Amygdala (tissue), 56 donors: ENCODE data around the gene PIPOX.
A peak's percentile ranks its signal among the peaks of the same experiment; 100 is the strongest.

Source experiments
- DNase-seq, 56 donors: peaks; one replicate each; lab custom pipeline; 2025; lab: John Stamatoyannopoulos, UW

Gene PIPOX

DNA sequence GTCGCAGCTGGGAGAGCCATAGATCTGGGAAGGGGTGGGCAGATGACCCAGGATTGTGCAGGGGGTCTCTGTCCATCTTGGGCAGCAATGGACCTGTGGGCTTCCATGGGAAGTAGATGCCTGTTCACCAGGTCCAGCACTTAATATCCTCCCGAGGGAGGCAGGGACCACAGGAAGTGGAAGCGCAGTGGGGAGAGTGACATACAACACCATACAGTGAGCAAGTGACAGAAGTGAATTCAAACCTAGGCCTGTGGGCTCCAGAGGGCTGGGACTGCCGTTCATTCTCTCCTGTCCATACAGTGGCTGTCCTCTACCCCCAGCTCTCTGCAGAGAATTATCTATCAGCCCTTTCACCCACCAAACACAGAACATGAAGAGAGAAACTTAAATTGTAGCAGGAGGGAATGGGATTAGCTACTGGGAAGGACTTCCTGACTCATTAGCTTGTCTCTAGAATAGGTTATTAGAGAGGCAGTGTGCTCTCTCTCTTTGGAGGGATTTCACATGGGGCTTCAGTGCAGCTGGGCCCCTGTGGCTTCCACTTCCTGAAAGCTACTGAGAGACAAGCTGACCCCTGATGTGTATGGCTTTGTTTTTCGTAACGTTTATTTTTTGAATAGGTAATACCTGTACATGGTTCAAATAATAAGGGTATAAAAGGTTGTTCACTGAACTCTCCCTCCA, 24.0 kb upstream of the PIPOX start:
- DNase-seq, result no peak

DNA sequence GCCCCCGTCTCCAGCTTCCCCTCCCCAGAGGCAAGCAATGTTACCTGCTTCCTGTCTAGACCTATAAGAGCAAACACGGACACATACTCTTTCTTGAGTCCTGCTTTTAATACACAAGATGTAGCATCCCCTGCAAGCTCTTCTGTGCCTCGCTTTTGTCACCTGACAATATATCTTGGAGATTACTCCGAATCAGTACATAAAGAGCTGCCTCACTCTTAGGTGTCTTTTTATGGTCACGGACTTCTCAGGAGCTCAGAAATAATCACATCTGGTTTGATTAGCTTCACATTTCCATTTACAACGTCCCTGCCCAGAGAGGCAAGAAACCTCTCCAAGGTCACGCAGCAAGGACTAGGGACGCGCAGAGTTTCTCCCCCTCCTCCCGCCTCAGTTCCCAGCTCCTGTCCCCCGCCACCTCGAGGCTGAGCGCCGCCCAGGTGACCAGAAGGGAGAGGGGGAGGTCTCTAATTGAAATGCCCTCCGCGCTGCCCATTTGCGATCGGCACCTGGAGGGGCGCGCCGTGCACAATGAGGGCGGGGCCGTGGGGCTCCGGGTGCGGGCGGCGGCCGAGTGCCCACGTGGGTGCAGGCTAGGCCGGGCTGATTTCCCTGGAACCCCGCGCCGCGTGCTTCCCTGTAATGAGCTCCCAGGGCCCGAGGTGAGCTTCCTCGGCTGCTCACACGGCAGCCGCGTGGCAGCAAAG, 23.3 kb upstream of the PIPOX start:
- peak in 5 of 56 donors; percentile 12 to 25 (median 17) for DNase-seq

DNA sequence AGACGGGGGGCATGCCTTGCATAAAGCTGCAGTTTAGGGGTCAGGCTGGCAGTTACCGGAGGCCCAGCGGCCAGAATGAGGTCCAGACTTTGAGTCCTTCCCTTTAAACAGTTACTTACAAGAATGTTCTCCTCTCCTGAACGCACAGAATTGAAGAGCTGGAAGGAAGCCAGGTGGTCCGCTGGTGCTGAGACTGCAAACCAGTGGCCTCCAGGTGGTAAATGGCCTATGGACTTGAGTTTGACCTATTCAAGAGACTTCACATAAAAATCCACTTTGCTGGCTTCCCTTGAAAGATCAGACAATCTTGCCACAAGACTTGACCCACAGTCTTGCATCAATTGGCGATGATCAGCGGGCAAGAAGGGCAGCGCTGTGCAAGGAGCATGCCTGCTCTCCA, 22.4 kb upstream of the PIPOX start:
- no peak for DNase-seq

DNA sequence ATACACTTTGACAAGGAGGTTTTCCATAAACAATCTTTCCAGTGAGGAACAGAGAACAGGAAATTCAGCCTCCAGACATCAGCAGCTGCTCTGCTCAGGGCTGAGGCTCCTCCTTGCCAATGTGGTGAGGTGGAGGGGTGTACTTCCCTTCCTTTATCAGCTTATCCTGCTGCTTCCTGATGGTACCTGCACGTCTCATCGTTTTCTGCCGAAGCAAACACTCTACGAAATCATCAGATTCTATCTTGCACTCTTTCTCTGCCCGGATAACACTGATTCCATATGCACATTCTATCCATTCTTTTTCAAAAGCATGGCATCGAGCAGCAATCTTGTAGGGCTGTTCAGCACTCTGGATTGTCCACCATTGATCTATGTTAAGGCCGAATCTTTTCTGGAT, 21.7 kb upstream of the PIPOX start:
- DNase-seq, result no peak

DNA sequence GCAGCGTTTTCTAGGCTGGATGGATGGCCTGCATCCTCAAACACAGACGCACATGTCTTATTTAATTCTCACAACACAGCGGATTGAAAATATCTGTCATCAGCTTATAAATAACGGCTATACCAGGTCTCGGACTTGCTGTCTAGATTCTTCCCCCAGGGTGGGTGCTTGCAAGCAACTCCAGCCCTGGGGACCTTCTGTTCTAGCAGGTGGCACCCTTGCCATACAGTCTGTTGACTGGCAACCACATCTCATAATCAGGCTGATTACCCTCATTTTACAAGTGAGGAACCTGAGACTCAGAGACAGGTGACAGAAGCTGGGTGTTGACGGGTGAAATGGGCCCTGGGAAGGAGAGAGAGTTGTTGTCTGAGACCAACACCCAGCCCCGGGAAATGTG, 20.9 kb upstream of the PIPOX start:
- DNase-seq, result no peak

DNA sequence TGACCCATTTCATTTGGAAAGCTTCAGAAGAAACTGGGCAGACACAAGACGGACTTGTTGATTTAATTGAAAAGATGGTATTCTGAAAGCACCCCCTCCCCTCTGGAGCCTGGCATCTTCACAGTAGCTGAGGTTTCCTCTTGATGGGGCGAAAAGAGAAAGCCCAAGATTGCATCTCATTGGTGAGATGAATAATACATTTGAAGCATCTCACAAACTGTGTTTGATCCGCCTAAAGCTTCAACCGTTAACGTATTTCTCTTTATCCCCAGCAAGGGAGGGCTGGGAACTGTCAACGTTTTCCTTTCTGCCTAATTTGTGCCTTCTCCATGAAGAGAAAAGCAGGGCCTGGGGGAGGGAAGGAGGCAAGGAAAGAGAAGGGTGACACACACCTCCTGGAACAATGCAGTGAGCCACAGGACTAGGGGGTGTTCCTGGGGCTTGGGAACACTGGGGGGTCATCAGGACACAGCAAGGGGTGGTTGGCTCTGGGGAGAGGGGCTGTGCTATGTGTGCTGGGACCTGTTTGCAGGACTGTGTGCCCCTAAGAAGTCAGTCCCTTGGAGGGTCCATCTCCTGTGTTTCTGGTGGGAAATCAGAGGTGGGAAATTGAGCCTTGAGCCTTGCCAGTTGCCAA, 18.5 kb upstream of the PIPOX start:
- DNase-seq, result no peak

DNA sequence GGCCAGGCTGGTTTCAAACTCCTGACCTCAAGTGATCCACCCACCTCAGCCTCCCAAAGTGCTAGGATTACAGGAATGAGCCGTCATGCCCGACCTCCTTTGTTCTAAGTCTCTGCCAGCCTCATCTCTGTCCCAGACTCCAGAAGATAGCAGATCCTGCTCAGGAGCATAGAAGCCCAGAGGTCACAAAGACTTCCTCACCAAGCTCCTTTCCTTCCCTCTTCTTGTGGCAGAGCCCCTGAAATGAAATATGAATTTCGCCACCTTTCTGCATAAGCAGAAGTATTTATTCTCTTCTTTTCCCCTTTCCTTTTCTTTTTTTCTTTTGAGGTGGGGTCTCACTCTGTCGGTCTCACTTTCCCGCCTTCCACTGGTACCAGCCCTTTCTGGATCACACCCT, 11.5 kb upstream of the PIPOX start:
- DNase-seq, result no peak

DNA sequence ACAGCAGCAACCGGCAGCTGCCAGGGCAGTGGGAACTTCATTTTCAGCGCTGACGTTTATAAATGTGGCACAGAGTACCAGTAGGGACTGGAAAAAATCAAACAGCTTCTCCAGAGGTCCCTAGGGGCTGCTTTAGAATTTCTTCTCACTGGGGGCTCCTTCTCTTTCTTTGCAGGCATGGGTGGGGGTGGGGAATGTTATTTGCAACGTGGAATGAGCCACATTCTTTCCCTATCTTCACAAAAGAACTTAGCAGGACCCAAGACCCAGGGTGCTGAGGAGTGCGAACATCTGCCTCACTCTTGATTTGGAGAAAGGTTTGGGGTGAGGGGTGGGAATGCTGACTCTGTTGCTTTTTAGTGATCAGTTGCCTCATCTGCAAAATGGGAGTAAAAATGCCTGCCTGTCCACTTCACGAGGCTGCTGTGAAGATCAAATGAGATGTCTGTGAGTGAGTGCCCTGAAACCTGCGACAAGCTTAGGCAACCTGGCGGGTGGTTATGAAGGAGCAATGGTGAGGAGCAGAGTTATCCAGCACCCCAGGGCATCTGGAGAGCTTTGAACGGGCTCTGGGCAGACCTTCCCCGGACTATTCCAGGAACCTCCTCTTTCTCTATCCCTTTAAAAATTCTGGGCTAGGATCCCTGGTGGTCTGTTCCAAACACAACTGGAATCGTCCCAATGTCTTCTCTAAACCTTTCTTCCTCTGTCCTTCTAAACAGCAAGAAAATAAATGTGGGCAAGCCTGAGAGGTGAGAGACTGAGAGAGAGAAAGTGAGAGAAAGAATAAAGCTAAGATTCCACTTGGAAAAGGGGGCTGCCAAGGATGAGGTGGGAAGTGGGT, 10.7 kb upstream of the PIPOX start:
- DNase-seq, result no peak

DNA sequence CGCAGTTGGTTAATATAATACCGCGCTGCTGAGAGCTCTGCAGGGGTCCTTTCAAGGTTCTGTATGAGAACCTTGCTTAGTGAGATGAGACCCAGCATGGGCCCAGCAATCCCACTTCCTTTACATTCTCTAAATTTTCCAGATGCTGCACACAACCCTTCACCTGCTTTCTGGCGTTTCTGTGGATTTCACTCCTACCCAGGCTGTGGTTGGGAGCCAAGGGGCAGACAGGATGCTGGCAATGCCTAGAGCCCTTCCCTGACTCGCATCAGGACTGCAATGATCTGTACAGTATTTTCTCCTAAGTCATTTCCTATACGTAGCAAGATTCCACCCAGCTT, 10.1 kb upstream of the PIPOX start:
- no peak for DNase-seq

DNA sequence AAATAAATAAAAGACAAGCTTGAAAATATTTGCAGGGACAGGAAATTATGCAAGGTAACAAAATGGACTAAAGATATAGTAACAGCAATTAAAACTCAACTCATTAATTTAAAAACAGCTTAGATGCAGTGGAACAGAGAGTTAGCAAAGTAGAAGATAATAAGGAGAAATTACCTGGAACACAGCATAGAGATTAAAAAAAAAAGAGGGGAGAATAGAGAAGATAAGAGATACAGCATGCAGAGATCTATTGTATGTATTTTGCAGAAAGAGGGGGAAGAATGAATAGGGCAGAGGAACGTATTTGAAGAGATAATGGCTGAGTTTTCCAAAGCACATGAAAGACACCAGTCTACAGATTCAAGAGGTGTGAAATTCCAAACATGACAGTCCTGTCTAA, 8.4 kb upstream of the PIPOX start:
- DNase-seq, result no peak

DNA sequence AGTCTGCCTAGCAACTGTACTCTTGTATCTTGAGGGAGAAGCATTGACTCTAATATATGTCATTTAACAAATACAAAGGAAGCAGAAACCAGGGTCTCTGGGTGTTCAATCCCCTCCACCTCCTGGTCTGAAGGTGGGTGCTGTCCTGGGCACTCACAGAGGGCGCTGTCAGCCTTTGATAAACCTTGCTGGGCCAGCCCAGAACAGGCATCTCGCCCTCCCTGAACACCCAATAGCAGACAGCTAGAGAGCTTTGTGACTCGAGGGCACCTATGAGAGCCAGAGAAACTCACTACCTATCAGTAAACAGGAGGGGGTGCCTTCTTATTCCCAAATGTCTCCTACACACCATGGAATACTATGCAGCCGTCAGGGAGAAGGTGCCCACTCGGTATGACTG, 6.4 kb upstream of the PIPOX start:
- no peak for DNase-seq

DNA sequence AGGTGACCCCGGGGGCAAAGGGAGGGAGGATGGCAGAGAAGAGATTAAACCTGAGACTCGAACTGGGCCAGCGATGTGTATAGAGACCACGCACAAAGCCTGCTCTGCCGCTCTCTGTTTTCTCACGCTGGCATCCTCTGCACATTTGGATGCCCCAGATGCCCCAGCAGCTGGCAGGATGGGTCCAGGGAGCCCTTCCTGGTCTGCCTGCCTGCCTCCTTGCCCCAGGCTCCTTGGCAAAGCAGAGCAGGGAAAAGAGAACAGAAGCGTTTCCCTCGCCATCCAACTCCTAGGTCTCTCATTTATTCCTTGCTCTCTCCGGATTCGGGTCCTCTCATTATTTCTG, 5.2 kb upstream of the PIPOX start:
- peak in 1 of 56 donors; percentile 2 for DNase-seq

DNA sequence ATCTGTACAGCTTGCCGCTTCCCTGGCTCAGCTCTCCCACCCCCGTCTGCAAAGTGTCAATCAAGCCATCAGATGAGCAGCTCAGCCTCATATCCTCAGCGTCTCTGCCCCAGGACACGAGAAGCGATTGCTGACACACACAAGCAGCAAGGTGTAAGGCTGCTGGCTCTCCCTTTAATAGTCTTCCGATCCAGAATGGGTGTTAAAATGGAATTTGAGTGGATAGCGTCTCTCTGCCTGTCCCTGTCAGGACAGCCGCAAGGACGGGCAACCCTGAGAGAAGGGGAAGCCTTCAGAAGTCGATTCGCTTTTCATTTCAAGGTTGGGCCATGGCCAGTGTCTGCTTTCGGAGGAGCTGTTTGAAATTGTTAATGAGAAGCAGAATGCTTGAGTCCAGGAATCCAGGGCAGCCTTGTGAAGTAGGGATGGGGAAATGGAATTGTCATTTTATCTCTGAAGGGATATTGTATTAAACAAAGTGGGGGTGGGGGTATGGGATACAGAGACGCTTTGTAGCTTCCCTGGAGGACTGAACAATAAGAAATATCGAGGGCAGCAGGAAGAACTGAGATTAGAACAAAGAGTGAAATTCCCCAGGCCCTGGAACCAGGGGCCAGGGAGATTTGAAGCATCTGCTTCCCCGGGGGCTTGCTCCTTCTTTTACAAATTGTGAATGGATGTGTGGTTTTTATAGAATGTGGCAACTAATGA, 4.7 kb upstream of the PIPOX start:
- peak in 4 of 56 donors; percentile 11 to 39 (median 20) for DNase-seq

DNA sequence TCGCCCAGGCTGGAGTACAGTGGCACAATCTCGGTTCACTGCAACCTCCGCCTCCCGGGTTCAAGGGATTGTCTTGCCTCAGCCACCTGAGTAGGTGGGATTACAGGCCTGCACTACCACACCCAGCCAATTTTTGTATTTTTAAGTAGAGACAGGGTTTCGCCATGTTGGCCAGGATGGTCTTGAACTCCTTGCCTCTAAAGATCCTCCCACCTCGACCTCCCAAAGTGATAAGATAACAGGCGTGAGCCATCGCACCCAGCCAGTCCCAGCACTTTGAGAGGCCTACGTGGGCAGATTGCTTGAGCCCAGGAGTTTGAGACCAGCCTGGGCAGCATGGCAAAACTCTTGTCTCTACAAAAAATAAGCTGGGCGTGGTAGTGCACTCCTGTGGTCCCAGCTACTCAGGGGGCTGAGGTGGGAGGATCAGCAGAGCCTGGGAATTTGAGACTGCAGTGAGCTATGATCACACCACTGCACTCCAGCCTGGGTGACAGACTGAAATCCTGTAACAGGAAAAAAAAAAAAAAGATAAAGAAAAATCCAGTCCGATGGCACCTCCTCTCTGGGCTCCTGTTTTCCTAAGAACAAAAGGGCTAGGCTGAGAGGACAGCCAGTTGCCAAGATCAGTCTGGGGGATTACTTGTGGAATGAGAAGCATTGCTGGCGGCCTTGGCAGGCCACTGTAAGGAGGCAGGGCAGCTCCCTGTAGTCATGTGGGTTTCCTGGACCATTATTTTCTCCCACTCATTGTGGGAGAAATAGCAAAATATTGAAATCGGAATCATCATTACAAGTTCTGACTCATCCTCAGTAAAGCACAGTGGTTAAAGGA, 3.0 kb upstream of the PIPOX start:
- DNase-seq, result peak in 20 of 56 donors; percentile 4 to 48 (median 28)

DNA sequence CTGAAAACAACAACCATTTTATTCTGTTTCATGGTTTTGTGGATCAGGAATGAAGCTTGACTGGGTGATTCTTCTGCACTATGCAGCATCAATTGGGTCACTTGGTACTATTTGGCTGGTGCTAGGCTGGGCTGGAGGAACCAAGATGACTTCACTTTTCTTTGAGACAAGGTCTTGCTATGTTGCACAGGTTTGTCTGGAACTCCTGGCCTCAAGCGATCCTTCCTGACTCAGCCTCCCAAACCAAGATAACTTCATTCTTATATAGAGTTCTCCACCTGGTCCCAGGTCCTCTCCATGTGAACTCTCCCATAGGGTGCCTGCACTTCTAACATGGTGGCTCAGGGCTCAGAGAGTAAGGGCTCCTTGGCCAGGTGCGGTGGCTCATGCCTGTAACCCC, 1.9 kb upstream of the PIPOX start:
- no peak for DNase-seq

DNA sequence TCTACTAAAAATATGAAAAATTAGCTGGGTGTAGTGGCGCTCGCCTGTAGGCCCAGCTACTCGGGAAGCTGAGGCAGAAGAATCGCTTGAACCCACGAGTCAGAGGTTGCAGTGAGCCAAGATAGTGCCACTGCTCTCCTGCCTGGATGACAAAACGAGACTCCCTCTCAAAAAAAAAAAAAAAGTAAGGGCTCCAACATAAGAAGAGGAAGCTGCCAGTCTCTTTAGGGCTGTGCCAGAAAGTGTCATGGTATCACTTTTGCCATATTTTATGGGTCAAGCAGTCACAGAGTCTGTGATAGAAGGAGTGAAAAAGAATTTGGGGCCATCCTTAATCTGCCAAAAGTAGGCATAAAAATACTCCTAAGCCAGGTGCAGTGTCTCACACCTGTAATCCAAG, 1.4 kb upstream of the PIPOX start:
- DNase-seq, result no peak

DNA sequence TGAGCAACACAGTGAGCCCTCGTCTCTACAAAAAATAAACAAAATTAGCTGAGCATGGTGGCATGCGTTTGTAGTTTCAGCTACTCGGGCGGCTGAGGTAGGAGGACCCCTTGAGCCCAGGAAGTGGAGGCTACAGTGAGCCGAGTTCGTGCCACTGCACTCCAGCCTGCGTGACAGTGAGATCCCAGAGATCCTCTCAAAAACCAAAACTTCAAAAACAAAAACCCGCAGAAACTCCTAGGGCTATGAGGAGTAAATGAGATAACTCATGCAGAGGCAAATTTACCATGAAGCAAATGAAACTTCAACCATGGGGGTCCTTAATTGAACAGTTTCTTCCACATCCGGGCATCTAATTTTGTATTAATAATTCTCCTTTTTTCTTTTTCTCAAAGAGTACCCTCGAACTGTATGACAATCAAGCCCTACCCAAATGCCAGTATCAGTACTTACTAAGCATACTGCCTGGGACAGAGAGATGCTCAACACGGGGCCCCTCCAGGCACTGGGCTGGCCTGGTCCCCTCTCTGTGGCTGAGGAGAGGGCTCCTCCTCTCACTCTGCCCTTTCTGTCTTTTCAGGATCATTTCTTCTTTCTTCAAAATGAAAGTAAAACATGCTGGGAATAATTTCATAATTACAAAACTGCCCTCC, 789 bp upstream of the PIPOX start:
- DNase-seq, result no peak

DNA sequence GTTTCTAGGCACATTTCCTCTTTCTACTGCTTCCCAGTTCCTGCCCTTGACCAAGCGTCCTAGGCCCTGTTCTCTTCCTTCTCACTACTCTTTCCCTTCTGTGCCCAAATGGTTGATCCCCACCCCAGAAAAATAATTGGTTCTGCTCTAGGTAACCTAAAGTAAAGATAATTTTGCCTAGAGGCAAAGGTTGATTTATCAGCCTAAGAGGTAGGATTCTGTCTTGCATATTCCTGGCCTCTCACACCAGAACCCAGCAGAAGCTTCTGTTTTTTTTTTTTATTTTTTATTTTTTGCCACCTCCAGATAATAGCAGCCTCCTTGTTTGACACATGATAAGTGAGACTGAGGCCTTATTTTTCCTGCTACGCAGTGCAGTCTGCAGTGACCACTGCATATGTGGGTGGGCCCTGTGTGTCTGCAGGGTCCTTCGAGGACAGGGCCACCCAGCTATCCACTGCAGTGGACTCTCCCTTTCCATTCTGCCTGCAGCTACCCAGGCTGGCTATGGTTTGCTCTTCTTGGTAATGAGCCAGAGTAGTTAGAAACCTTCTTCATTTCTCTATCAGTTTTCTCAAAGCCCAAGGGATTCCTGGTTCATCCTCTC, 701 bp downstream of the PIPOX start:
- DNase-seq, result no peak

DNA sequence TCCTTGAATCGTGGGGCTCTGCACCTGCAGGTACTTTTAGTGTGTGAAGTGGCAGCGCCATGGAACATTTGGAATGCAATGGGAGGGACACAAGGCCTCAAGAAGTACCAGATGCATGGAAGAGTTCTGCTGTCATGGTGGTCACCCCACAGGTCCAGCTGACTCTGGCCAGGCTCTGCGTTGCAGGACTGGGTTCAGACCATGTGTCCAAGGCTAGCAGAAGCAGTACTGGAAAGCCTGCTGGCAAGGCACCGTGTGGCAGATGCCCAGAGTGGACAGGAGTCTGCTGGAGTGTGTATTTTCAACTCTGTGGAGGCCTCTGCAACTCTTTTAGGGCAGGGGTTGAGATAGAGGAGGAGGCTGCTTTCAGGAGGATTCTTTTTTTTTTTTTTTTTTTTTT, 2.1 kb downstream of the PIPOX start:
- DNase-seq, result no peak
